Activated CD4-positive, alpha-beta T cell treated with anti-CD3 and anti-CD28 coated beads for 36 hours (primary cell): ENCODE measurements around the gene BTBD17. TPM values are rescaled to one million over a fixed set of nuclear protein-coding genes. Genes with fewer than 3 reads are reported as not detected.

Source experiments
- ATAC-seq: fragments of 200-7000 bp; cut with Tn5 transposase; one replicate; pipeline ENCODE4 v1.10.0; 2021; ENCODE audit warnings: mild to moderate bottlenecking, moderate library complexity
- CTCF ChIA-PET: fragments of 350-600 bp; sonication (Branson Sonifier 250); formaldehyde crosslinking; loops from one replicate; lab custom pipeline; 2021; ENCODE audit warnings: antibody characterized with exemption; lab: Charles Lee
- POLR2A ChIA-PET: fragments of 350-600 bp; sonication (Branson Sonifier 250); formaldehyde crosslinking; loops from one replicate; lab custom pipeline; 2021; ENCODE audit warnings: antibody characterized with exemption, inconsistent platforms; lab: Charles Lee
- DNase-seq: peaks from one replicate; pipeline ENCODE4 v3.0.0-alpha.2; 2020
- H3K27ac Mint-ChIP-seq: one replicate; pipeline ENCODE4 v1.8.0; 2021; ENCODE audit warnings: mixed read lengths
- H3K27me3 Mint-ChIP-seq: one replicate; pipeline ENCODE4 v1.8.0; 2021; ENCODE audit warnings: mixed read lengths
- H3K36me3 Mint-ChIP-seq: one replicate; pipeline ENCODE4 v1.8.0; 2021; ENCODE audit warnings: low read depth, mixed read lengths
- H3K4me1 Mint-ChIP-seq: one replicate; pipeline ENCODE4 v1.8.0; 2021; ENCODE audit warnings: mixed read lengths
- H3K4me3 Mint-ChIP-seq: one replicate; pipeline ENCODE4 v1.8.0; 2021; ENCODE audit warnings: mild to moderate bottlenecking, moderate library complexity, mixed read lengths
- H3K9me3 Mint-ChIP-seq: one replicate; pipeline ENCODE4 v1.8.0; 2021; ENCODE audit warnings: low read depth, mixed read lengths
- intact Hi-C, 2 experiments: fragments of 100-400 bp; cut with DNase I in 1 of 2; cut with micrococcal nuclease in 1 of 2; formaldehyde crosslinking; loops; one replicate each; pipeline versions ENCODE4 v1.14.2 to v1.15.1; 2022 to 2024; cut with DNase I, micrococcal nuclease
- total RNA-seq, 2 experiments: library from RNA; stranded (reverse); gene quantifications; one replicate each; pipeline ENCODE4 v1.2.3, GENCODE V29; 2021

Gene BTBD17
- total RNA-seq, 2 experiments from 2014 or later = not detected

GRCh38 chr17:74344658-74345057 is 17.0 kb downstream of the BTBD17 start:
- CTCF ChIA-PET = interaction anchor here (1.5 kb wide), 1 partner anchor 23 kb away, joined by 3 read pairs; no protein-coding TSS in a partner anchor
- DNase-seq (no peak), ATAC-seq (no peak)
- Mint-ChIP-seq H3K9me3 (no peaks in the 10 kb centered on the region), H3K4me3 (no peak overlapping the region), H3K27ac (no peak overlapping the region), H3K4me1 (no peaks in the 10 kb centered on the region), H3K36me3 (no peaks in the 10 kb centered on the region), H3K27me3 (peaks cover 2% of the 10 kb centered on the region)
- intact Hi-C loops = no loop called here
- POLR2A ChIA-PET = no interaction called here

DNA sequence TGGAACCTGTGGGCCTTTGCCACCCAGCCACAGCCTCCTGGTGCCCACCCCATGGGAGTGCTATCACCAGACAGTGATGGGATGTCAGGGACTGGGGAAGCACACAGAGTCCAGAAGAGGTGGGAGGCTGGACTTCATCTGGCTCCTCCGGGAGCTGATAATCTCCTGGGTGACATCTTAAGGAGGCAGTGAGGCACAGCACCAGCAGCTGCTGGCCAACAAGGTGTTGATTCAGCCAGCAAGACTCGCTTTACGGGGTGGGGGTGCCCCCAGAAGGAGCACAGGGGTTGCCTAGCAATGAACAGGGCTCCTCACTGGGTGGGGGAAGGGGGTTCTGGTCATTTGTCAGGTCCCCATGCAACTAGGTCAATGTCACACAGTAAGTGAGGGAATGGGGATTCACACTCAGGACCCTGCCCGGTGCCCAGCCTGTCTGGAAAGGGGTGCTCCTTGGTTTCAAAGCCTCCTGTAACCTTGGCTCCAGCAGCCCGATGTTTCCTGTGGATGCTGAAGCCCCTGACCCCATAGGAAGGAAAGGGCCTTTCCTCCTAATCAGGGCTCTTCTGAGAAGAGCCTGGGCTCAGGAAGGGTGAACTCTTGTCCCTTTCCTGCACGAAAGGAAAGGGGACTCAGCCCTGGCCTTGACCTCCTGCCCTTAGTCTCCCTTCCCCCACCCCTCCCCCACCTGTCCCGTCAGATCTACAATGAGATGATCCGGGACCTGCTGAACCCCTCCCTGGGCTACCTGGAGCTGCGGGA is 18.0 kb downstream of the BTBD17 start:
- no peak for DNase-seq
- ATAC-seq = no peak
- intact Hi-C loops = no loop called here
- Mint-ChIP-seq H3K4me1 (no peaks in the 10 kb centered on the region), H3K9me3 (no peaks in the 10 kb centered on the region), H3K4me3 (no peak overlapping the region), H3K27me3 (peaks cover 2% of the 10 kb centered on the region), H3K36me3 (no peaks in the 10 kb centered on the region), H3K27ac (no peak overlapping the region)
- CTCF ChIA-PET = interaction anchor here (0.6 to 1.5 kb wide), 2 partner anchors 24 to 132 kb away, joined by 3 read pairs; no protein-coding TSS in a partner anchor
- POLR2A ChIA-PET = no interaction called here

- Mint-ChIP-seq H3K9me3 (no peaks in the 10 kb centered on the region), H3K27ac (no peak overlapping the region), H3K4me3 (no peak overlapping the region), H3K4me1 (no peaks in the 10 kb centered on the region), H3K36me3 (no peaks in the 10 kb centered on the region), H3K27me3 (peaks cover 2% of the 10 kb centered on the region)
- CTCF ChIA-PET = no interaction called here
- DNase-seq = no peak
- intact Hi-C loops = no loop called here
- no peak for ATAC-seq
- POLR2A ChIA-PET = no interaction called here
These were observed 18.5 kb downstream of the BTBD17 start for GRCh38 chr17:74343121-74343520.

- H3K27me3 Mint-ChIP-seq = no peaks in the 10 kb centered on the region
- no peaks in the 10 kb centered on the region for H3K9me3 Mint-ChIP-seq
- ATAC-seq (no peak), DNase-seq (no peak)
- no peak overlapping the region for H3K4me3 Mint-ChIP-seq
- intact Hi-C loops = no loop called here
- no peaks in the 10 kb centered on the region for H3K4me1 Mint-ChIP-seq
- H3K36me3 Mint-ChIP-seq = no peaks in the 10 kb centered on the region
- no peak overlapping the region for H3K27ac Mint-ChIP-seq
- ChIA-PET POLR2A (no interaction called here), CTCF (no interaction called here)
These were observed 19.4 kb downstream of the BTBD17 start for GRCh38 chr17:74342224-74342623.

GRCh38 chr17:74340470-74341023 is 21.1 kb downstream of the BTBD17 start:
- CTCF ChIA-PET = interaction anchor here (1.2 kb wide), 1 partner anchor 12 kb away, joined by 3 read pairs; no protein-coding TSS in a partner anchor
- Mint-ChIP-seq H3K27me3 (no peaks in the 10 kb centered on the region), H3K27ac (no peak overlapping the region), H3K4me1 (no peaks in the 10 kb centered on the region), H3K9me3 (no peaks in the 10 kb centered on the region), H3K36me3 (no peaks in the 10 kb centered on the region), H3K4me3 (no peak overlapping the region)
- POLR2A ChIA-PET = no interaction called here
- intact Hi-C loops = no loop called here
- ATAC-seq (no peak), DNase-seq (no peak)

DNA sequence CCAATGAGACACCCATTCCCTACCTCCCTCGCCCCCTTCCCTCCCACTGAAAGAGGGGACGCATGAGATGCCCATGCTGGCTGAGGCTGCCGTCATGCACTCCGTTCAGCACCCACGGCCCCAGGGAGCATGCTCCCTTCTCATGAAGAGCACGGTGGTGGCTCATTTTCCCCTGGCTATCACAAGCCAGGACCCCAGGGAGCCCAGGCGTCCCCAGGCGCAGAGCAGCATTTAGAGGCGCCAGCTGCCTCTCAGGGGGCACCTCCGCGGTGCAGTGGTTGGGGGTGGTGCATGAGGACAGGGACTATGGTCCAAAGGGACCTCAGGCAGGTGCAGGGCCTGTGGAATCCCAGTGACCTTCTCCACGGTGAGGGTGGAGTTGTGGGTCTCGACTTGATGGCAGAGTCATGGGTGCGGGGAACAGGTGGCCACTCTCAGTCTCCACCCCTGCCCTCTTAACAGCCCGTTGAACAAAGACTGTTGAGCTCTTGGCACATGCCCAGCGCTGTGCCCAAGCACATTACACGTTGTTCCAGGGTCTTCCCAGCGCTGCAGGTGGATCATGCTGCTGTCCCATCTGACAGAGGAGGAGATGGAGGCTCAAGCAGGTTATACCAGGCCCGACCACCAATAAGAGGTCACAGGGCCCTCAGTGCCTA is 22.0 kb downstream of the BTBD17 start:
- Mint-ChIP-seq H3K4me1 (no peaks in the 10 kb centered on the region), H3K4me3 (no peak overlapping the region), H3K36me3 (no peaks in the 10 kb centered on the region), H3K27ac (no peak overlapping the region), H3K27me3 (no peaks in the 10 kb centered on the region), H3K9me3 (no peaks in the 10 kb centered on the region)
- DNase-seq = no peak
- CTCF ChIA-PET = interaction anchor here (1.2 kb wide), 1 partner anchor 13 kb away, joined by 3 read pairs; no protein-coding TSS in a partner anchor
- ATAC-seq = no peak
- POLR2A ChIA-PET = no interaction called here
- intact Hi-C loops = no loop called here

- ChIA-PET POLR2A (interaction anchor here (0.6 kb wide), 1 partner anchor 35 kb away, joined by 3 read pairs; no protein-coding TSS in a partner anchor), CTCF (interaction anchor here (0.6 to 1.4 kb wide), 2 partner anchors 30 to 52 kb away, joined by 3 read pairs; partner anchors contain the start of gene GPR142)
- Mint-ChIP-seq H3K4me3 (no peak overlapping the region), H3K27me3 (no peaks in the 10 kb centered on the region), H3K9me3 (no peaks in the 10 kb centered on the region), H3K36me3 (no peaks in the 10 kb centered on the region), H3K27ac (no peak overlapping the region), H3K4me1 (no peaks in the 10 kb centered on the region)
- ATAC-seq (no peak), DNase-seq (no peak)
- intact Hi-C loops = no loop called here
These were observed 23.7 kb downstream of the BTBD17 start for GRCh38 chr17:74337834-74338500.

- no peaks in the 10 kb centered on the region for H3K27me3 Mint-ChIP-seq
- intact Hi-C loops = no loop called here
- no peak overlapping the region for H3K4me3 Mint-ChIP-seq
- POLR2A ChIA-PET = no interaction called here
- H3K27ac Mint-ChIP-seq = no peak overlapping the region
- DNase-seq (no peak), ATAC-seq (no peak)
- H3K4me1 Mint-ChIP-seq = no peaks in the 10 kb centered on the region
- CTCF ChIA-PET = interaction anchor here (1.4 to 1.8 kb wide), 2 partner anchors 31 kb away, joined by 3 to 9 read pairs; partner anchors contain the start of gene GPR142
- no peaks in the 10 kb centered on the region for H3K36me3 Mint-ChIP-seq
- H3K9me3 Mint-ChIP-seq = no peaks in the 10 kb centered on the region
These were observed 25.4 kb downstream of the BTBD17 start for GRCh38 chr17:74336307-74336706.

DNA sequence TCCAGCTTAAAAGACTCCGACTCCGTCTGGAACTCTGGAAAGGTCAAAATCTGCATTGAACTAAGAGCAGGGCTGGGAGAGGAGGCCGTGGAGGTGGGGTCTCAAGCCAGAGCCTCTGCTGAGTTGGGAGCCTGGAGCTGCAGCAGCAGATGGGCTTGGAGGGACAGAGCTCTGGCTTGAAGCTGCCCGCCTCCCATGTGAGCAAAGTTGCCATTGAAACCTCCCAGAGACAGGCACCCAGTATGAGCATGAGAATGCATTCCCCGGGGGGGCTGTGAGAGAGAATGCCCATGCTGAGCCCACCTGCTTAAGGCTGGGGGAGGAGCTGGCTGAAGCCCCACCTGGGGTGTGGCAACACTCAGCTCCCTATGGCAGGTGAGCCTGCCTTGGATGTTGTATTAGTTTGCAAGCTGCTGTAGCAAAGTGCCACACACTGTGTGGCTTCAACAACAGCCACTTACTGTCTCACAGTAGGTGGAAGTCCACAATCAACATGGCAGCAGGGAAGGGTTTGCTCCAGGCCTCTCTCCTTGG is 26.1 kb downstream of the BTBD17 start:
- POLR2A ChIA-PET = no interaction called here
- H3K36me3 Mint-ChIP-seq = no peaks in the 10 kb centered on the region
- ATAC-seq (no peak), DNase-seq (no peak)
- H3K27ac Mint-ChIP-seq = no peak overlapping the region
- no peak overlapping the region for H3K4me3 Mint-ChIP-seq
- H3K4me1 Mint-ChIP-seq = no peaks in the 10 kb centered on the region
- intact Hi-C loops = no loop called here
- CTCF ChIA-PET = interaction anchor here (1.0 to 1.8 kb wide), 4 partner anchors 22 to 45 kb away, joined by 3 to 9 read pairs (median 4); no protein-coding TSS in a partner anchor
- H3K27me3 Mint-ChIP-seq = no peaks in the 10 kb centered on the region
- H3K9me3 Mint-ChIP-seq = no peaks in the 10 kb centered on the region

DNA sequence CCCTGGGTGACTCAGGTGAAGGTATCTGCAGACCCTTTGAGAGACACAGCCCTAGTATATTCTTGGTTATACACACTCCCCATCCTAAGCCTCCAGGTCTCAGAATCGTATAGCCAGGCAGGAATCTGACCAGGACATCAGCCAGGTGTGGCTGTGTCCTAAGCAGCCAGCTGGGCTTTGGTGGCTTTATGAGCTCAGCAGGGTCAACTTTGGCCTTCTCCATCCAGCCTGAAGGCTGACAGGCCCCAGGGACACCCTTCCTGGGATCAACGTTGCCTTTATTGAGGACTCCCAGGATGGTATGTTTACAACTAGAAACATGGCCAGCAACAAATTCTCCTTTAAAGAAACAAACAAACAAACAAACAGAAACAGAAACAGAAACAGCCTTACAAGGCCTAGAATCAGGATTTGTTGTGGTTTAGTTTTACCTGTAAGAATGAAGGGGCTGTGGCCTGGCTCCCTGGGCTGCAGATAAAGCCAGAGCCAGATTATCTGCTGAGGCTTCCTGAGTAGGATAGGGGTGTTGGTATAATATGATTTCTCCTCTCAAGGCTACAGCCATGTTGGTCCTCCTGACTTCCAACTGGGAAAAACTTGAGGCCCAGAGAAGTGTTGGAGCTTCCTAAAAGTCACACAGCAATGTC is 27.2 kb downstream of the BTBD17 start:
- POLR2A ChIA-PET = no interaction called here
- Mint-ChIP-seq H3K36me3 (no peaks in the 10 kb centered on the region), H3K27me3 (no peaks in the 10 kb centered on the region), H3K4me3 (no peak overlapping the region), H3K4me1 (no peaks in the 10 kb centered on the region), H3K9me3 (no peaks in the 10 kb centered on the region), H3K27ac (no peak overlapping the region)
- no peak for DNase-seq
- CTCF ChIA-PET = interaction anchor here (0.7 to 1.9 kb wide), 6 partner anchors 14 to 196 kb away, joined by 3 to 9 read pairs (median 4); no protein-coding TSS in a partner anchor
- no peak for ATAC-seq
- intact Hi-C loops = no loop called here
